Endothelial cell of umbilical vein (primary cell): Measurements from ENCODE around the gene SH3PXD2B. TPM values are rescaled to one million over a fixed set of nuclear protein-coding genes. Genes with fewer than 3 reads are reported as not detected.

Source experiments
- BruUV-seq: library from RNA; stranded (reverse); fragments of 400-500 nt; replicated peaks from 2 replicates; lab custom pipeline; 2021; lab: Mats Ljungman, UMichigan
- CTCF ChIA-PET: fragments of 300-600, 350-600 bp; sonication (Branson Sonifier 250); formaldehyde crosslinking; loops from one replicate; lab custom pipeline; 2021; ENCODE audit warnings: antibody characterized with exemption, inconsistent platforms; lab: Charles Lee
- POLR2A ChIA-PET: fragments of 300-600, 350-600 bp; sonication (Branson Sonifier 250); formaldehyde crosslinking; loops from one replicate; lab custom pipeline; 2021; ENCODE audit warnings: antibody characterized with exemption, inconsistent platforms; lab: Charles Lee
- DNase-seq: peaks from one replicate; pipeline ENCODE4 v3.0.0-alpha.2; 2011; ENCODE audit warnings: low read depth, low spot score
- FAIRE-seq: peaks from 2 replicates; lab custom pipeline; 2011; peaks lifted over from hg19 to GRCh38; lab: Jason Lieb, UNC
- H2AFZ ChIP-seq: 2 replicates; pipeline ENCODE4 v1.6.0; 2012; ENCODE audit warnings: low read depth, low read length, control low read depth, inconsistent platforms
- H3K27ac ChIP-seq: 2 replicates; pipeline ENCODE4 v1.5.1; 2011; ENCODE audit warnings: low read depth, mild to moderate bottlenecking, control low read depth, low read length, moderate library complexity; ENCODE audit not compliant: insufficient read depth
- H3K27me3 ChIP-seq, 2 experiments: 2 replicates each; pipeline versions ENCODE4 v1.6.0 to v1.6.1; 2011; ENCODE audit warnings: low read length in 2 of 2, mixed read lengths in 1 of 2; ENCODE audit not compliant: control insufficient read depth in 2 of 2, insufficient read depth in 2 of 2
- H3K36me3 ChIP-seq, 2 experiments: 2 replicates in 1 of 2; 3 replicates in 1 of 2; pipeline ENCODE4 v1.5.1; 2011; ENCODE audit warnings: low read length in 2 of 2, mild to moderate bottlenecking in 1 of 2, moderate library complexity in 1 of 2; ENCODE audit not compliant: control insufficient read depth in 2 of 2, insufficient read depth in 2 of 2; ENCODE audit errors: extremely low read depth in 1 of 2
- H3K4me1 ChIP-seq: 3 replicates; pipeline ENCODE4 v1.5.1; 2011; ENCODE audit warnings: mild to moderate bottlenecking, low read length; ENCODE audit not compliant: control insufficient read depth, insufficient read depth; ENCODE audit errors: extremely low read depth
- H3K4me2 ChIP-seq: 2 replicates; pipeline ENCODE4 v1.6.1; 2011; ENCODE audit warnings: low read length, control low read depth, mixed read lengths; ENCODE audit not compliant: insufficient read depth
- H3K4me3 ChIP-seq, 3 experiments: fragments of 200-600 bp in 1 of 3; sonication (generic), shearing (Covaris generic) in 1 of 3; replicated peaks in 1 of 3; 2 replicates each; pipeline ENCODE4 v1.5.1; 2011 to 2016; ENCODE audit warnings: control low read depth in 3 of 3, low read length in 3 of 3, mild to moderate bottlenecking in 2 of 3, inconsistent platforms in 1 of 3, low read depth in 1 of 3, moderate library complexity in 1 of 3; ENCODE audit not compliant: insufficient read depth in 1 of 3
- H3K79me2 ChIP-seq: 2 replicates; pipeline ENCODE4 v1.6.0; 2012; ENCODE audit warnings: low read length, inconsistent platforms; ENCODE audit not compliant: control insufficient read depth, insufficient read depth
- H3K9ac ChIP-seq: replicated peaks from 2 replicates; pipeline ENCODE3; 2011; ENCODE audit warnings: low read length, control low read depth; ENCODE audit not compliant: insufficient read depth; ENCODE audit errors: extremely low read depth
- H3K9me1 ChIP-seq: replicated peaks from 3 replicates; pipeline ENCODE4 v1.6.0; 2011; ENCODE audit warnings: mild to moderate bottlenecking, low read length; ENCODE audit not compliant: control insufficient read depth, insufficient read depth; ENCODE audit errors: extremely low read depth
- H3K9me3 ChIP-seq: replicated peaks from 2 replicates; pipeline ENCODE4 v1.5.1; 2012; ENCODE audit warnings: low read length, inconsistent platforms; ENCODE audit not compliant: control insufficient read depth, insufficient read depth
- H4K20me1 ChIP-seq: replicated peaks from 2 replicates; pipeline ENCODE3; 2011; ENCODE audit warnings: mild to moderate bottlenecking, low read length; ENCODE audit not compliant: control insufficient read depth, insufficient read depth; ENCODE audit errors: extremely low read depth
- CTCF ChIP-seq, 2 donors: IDR thresholded peaks; 1 replicate in 1 of 2; 2 replicates in 1 of 2; pipeline ENCODE4 v1.5.1; 2011; ENCODE audit warnings: low read length in 2 of 2, mild to moderate bottlenecking in 2 of 2, moderate library complexity in 2 of 2, control low read depth in 1 of 2, inconsistent platforms in 1 of 2, low read depth in 1 of 2; ENCODE audit not compliant: insufficient read depth in 1 of 2; ENCODE audit errors: extremely low read depth in 1 of 2
- EZH2 ChIP-seq: IDR thresholded peaks from 2 replicates; pipeline ENCODE4 v1.6.1; 2012; ENCODE audit warnings: borderline replicate concordance, low read depth, mild to moderate bottlenecking, moderate library complexity, low read length, inconsistent platforms; ENCODE audit not compliant: severe bottlenecking
- FOS ChIP-seq: IDR thresholded peaks from 2 replicates; pipeline ENCODE4 v1.6.1; 2011; ENCODE audit warnings: mild to moderate bottlenecking, low read length, moderate library complexity, borderline replicate concordance; ENCODE audit not compliant: insufficient read depth
- GATA2 ChIP-seq: IDR thresholded peaks from 2 replicates; pipeline ENCODE4 v1.7.0; 2011; ENCODE audit warnings: low read depth, mild to moderate bottlenecking, moderate library complexity, mixed read lengths, low read length; ENCODE audit not compliant: insufficient read length, insufficient read depth
- JUN ChIP-seq: IDR thresholded peaks from 2 replicates; pipeline ENCODE4 v1.6.1; 2011; ENCODE audit warnings: borderline replicate concordance, low read depth; ENCODE audit not compliant: insufficient read length, insufficient read depth
- MAX ChIP-seq: IDR thresholded peaks from 2 replicates; pipeline ENCODE4 v1.6.1; 2011; ENCODE audit not compliant: insufficient read depth, insufficient read length
- MYC ChIP-seq: IDR thresholded peaks from one replicate; pipeline ENCODE4 v1.6.1; 2011; ENCODE audit warnings: mild to moderate bottlenecking, low read depth, low read length
- POLR2A ChIP-seq: IDR thresholded peaks from 2 replicates; pipeline ENCODE4 v1.6.1; 2012; ENCODE audit warnings: low read depth, mild to moderate bottlenecking, control low read depth, low read length
- POLR2AphosphoS5 ChIP-seq: IDR thresholded peaks from 2 replicates; pipeline ENCODE4 v1.6.1; 2012; ENCODE audit warnings: low read depth, mild to moderate bottlenecking, control low read depth, low read length, moderate library complexity; ENCODE audit not compliant: insufficient read depth
- dilution Hi-C: fragments of 300-500 bp; cut with MboI; formaldehyde crosslinking; loops from one replicate; pipeline ENCODE4 v1.15.0; 2019; ENCODE audit warnings: low sequenced_read_pairs; ENCODE audit not compliant: extremely low pct_ligation_motif_present
- intact Hi-C: fragments of 100-400 bp; cut with micrococcal nuclease; formaldehyde crosslinking; loops from one replicate; pipeline ENCODE4 v1.10.0; 2022
- polyA plus RNA-seq, 4 experiments: library from polyadenylated mRNA; depleted of rRNA in 3 of 4; stranded (reverse) in 3 of 4; unstranded in 1 of 4; fragments of >200 nt; gene quantifications; 2 replicates each; pipeline versions ENCODE4 v1.2.1 to v1.2.3, GENCODE V29; 2011 to 2012; ENCODE audit warnings: missing spikeins in 1 of 4
- total RNA-seq: library from RNA; stranded (reverse); gene quantifications from 2 replicates; pipeline ENCODE4 v1.2.3, GENCODE V29; 2021

Gene SH3PXD2B
- total and polyA plus RNA-seq, 2 donors (not counting 3 experiments of a cell fraction or from before 2014, with no cell fraction given): 23.5 to 66.3 TPM

DNA sequence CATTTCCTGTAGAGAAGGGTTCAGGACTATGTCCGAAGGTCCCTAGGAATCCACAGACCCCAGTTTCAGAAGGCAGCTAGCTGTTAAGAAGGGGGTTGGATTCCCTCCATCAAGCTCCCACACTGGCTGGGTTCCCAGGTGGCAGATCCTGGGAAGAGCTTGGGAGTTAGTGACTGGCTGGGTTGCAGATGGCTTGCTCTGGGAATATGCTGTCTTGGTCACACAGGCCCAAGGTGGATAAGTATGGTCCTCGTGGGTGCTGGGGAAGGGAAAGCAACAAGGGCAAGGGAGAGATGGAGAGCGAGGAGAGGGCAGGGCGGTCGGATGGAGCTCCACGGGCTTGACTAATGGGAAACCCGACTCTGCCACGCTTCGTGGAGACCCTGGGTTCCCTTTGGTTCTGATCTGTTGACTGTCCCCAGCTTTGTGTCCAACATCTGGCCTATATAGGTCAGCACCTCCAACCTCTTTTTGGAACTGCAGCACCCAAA lies 17.4 kb downstream of the SH3PXD2B start:
- H3K4me3 ChIP-seq: no peak overlapping the region
- peaks cover 14% of the 10 kb centered on the region for H3K4me1 ChIP-seq
- H3K9me3 ChIP-seq: no peaks in the 10 kb centered on the region
- H4K20me1 ChIP-seq: peaks cover 2% of the 10 kb centered on the region
- no peaks in the 10 kb centered on the region for H3K9me1 ChIP-seq
- H3K79me2 ChIP-seq: peaks cover 75% of the 10 kb centered on the region
- H3K36me3 ChIP-seq: peaks cover 0 to 3% of the 10 kb centered on the region in 2 experiments
- no peak overlapping the region for H2AFZ ChIP-seq
- FAIRE-seq (no peak), DNase-seq (no peak)
- TF ChIP-seq FOS (no peak), MAX (no peak), JUN (no peak)
- ChIA-PET CTCF (interaction anchor here (1.0 to 4.1 kb wide), 5 partner anchors 9 to 503 kb away, joined by 3 to 31 read pairs (median 9); no protein-coding TSS in a partner anchor), POLR2A (interaction anchor here (1.2 kb wide), 1 partner anchor 82 kb away, joined by 3 read pairs; no protein-coding TSS in a partner anchor)
- H3K27ac ChIP-seq: peak overlapping the region; percentile 36
- BruUV-seq: no TSS peak
- dilution Hi-C loops (no loop called here), intact Hi-C loops (loop anchor here (1.0 to 2.0 kb wide), 4 partner anchors 9 to 82 kb away; no protein-coding TSS in a partner anchor)
- H3K9ac ChIP-seq: no peak overlapping the region
- H3K27me3 ChIP-seq: no peaks in the 10 kb centered on the region
- no peak overlapping the region for H3K4me2 ChIP-seq

DNA sequence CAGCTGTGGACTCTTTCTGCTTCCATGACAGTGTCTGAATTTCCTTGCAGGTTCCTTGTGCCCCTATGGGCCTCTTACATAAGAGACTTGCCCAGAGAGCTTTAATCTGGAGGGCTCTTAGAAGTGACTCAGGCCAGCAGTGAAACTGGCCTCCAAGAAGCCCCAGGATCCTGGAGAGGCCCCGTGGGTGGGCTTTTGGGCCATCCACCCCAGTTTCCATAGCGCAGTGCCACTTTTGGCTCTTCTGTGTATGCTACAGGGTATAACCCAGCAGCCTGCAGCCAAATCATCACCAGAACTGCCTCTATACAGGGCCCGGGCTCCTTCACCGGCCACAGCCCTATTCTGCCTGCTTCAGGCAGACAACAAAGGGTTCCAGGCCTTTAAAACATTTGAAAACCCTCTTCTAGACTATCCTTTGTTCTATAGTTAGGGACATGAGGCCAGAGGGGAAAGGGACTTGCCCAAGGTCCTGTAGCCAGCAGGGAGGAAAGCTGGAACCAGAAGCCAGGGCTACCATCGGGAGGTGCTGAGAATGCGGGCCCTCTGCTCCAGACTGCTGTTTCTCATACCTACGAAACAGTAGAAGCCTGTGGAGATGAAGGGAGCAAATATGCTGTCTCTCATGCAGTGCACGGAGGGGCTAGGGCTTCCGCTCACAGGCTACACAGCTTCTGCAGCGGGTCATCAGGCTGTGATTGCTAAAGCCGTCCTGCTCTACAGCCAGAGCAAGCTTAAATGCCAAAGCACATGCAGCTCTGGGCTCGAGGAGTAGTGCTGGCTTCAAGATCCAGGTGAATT lies 18.0 kb downstream of the SH3PXD2B start:
- intact Hi-C loops: loop anchor here (2.0 kb wide), 1 partner anchor 81 kb away; no protein-coding TSS in a partner anchor

More for the DNA sequence above, 18.0 kb downstream of the SH3PXD2B start:
- Histone ChIP-seq H2AFZ (no peak overlapping the region), H3K36me3 (peaks cover 0 to 3% of the 10 kb centered on the region in 2 experiments), H3K79me2 (peaks cover 72% of the 10 kb centered on the region), H3K9me1 (no peaks in the 10 kb centered on the region), H3K9ac (no peak overlapping the region), H4K20me1 (peaks cover 2% of the 10 kb centered on the region), H3K27ac (no peak overlapping the region), H3K4me1 (peaks cover 14% of the 10 kb centered on the region), H3K9me3 (no peaks in the 10 kb centered on the region), H3K27me3 (no peaks in the 10 kb centered on the region), H3K4me2 (no peak overlapping the region), H3K4me3 (no peak overlapping the region)
- ChIA-PET CTCF (interaction anchor here (1.4 to 4.1 kb wide), 3 partner anchors 10 to 503 kb away, joined by 3 to 31 read pairs (median 9); no protein-coding TSS in a partner anchor), POLR2A (interaction anchor here (1.2 kb wide), 1 partner anchor 82 kb away, joined by 3 read pairs; no protein-coding TSS in a partner anchor)
- DNase-seq (no peak), FAIRE-seq (no peak)
- TF ChIP-seq FOS: no peak
- TF ChIP-seq EZH2: no peak
- no peak for TF ChIP-seq CTCF (IDR thresholded peaks at IDR 0.05; ENCODE audit: extremely low read depth in 1 of 2, insufficient read depth in 1 of 2, low read depth in 1 of 2, low read length in 2 of 2)
- no peak for TF ChIP-seq MYC
- no peak for TF ChIP-seq POLR2A
- TF ChIP-seq GATA2: no peak
- no peak for TF ChIP-seq JUN
- no peak for TF ChIP-seq MAX
- TF ChIP-seq POLR2AphosphoS5: no peak
- no TSS peak for BruUV-seq
- dilution Hi-C loops: no loop called here
